ENCODE measurements around the gene CIROP.

CIROP gene

DNA sequence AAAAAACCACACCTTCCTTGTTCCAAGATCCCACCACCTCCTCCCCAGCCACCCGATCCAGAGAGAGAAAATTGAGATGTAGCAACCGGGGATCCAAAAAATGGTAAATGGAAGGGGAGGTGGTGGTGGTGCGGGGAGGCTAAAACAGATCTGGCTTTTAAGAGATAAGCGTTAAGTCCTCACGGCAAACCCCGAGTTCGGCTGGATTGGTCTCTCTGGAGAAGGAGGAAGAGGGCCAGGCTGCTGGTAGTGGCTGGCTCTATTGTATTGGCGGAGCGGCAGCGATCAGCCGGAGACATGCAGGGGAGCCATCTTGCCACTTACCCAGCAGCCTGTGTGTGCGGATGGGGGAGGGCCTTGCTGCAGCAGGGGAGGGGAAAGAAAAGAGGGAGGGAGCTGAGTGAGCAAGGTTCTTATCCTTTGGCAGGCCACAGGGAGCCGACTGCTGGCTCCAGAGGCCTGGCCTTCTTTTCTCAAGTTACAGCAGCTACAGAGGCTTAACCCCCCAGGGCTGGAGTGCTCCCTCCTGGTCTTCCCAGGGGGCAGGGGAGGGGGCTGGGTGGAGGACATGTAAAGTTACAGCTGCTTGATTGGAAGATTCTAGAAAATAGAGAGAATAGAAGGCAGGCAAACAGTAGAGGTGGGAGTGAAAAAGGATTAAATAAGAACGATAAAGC, 33.4 kb downstream of the CIROP start:
- H3K4me3 ChIP-seq (ENCODE audit: low read length) = peak overlapping the region; percentile 93
- no peaks in the 10 kb centered on the region for H3K9me3 ChIP-seq (ENCODE audit: low read length)
- H3K27me3 ChIP-seq (ENCODE audit: insufficient read depth, low read length) = no peaks in the 10 kb centered on the region
- no peak overlapping the region for H2AFZ ChIP-seq (ENCODE audit: low read depth, low read length)
- peaks cover 55% of the 10 kb centered on the region for H3K36me3 ChIP-seq (ENCODE audit: insufficient read depth, low read length)
- peaks cover 35% of the 10 kb centered on the region for H3K4me1 ChIP-seq (ENCODE audit: insufficient read depth, low read length)

DNA sequence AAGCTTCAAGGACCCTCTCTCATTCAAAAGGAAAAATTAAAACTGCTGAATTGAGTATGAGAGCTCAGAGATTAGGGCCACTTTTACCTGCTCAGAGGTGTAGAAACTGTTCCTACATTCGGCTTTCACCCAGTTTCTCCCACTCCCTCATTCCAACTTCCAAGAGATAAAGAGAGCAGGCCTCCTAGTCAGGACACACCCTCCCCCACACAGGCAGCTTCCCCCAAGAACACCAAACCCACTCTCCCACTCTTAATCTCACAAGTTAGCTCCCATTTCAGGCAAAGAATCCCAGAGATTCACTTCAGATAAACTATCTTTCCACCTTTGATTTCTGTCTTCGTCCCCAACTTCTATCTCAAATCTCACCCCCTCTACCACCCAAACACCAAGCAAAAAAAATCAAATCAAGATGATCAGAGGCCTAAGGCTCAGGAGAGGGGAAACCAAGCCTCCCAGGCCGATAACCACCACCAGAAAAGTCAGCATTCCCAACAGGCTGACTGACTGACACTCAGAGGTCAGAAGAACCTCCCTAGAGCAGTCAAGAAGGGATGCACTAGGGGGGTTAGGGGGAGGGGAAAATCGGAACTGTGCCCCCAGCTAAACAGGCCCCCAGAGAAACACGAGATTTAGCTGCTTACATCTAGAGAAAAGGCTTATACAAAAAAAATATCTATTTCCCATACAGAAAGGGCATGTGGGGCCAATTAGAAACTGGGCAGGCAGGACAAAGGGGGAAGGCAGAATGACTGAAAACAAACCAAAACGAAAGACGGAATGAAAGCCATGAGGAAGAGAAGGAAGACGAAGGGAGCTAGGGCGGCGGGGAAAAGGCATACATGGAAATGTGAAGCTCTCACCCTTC, 34.3 kb downstream of the CIROP start:
- Histone ChIP-seq H2AFZ (ENCODE audit: low read depth, low read length) (no peak overlapping the region), H3K4me3 (ENCODE audit: low read length) (peak overlapping the region; percentile 93), H3K4me1 (ENCODE audit: insufficient read depth, low read length) (peaks cover 35% of the 10 kb centered on the region), H3K36me3 (ENCODE audit: insufficient read depth, low read length) (peaks cover 56% of the 10 kb centered on the region), H3K9me3 (ENCODE audit: low read length) (no peaks in the 10 kb centered on the region), H3K27me3 (ENCODE audit: insufficient read depth, low read length) (no peaks in the 10 kb centered on the region)

DNA sequence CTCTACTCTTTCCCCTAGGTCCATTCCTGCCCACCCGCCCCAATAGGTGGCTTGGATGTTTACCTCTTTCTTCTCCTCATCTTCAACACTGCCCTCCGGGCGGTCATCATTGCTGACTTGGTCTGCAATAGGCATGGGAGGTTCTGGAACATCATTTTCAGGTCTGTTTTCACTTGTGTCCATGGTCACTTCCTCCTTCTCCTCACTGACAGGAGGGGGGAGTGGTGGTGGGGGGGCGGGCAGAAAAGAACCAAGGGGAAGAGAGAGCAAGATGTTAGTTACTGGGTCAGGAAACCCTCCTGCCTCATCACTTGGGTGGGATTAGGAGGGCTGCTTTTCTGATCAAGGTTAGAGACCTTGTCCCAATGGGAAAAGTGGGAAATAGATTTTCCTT, 35.4 kb downstream of the CIROP start:
- Histone ChIP-seq H2AFZ (ENCODE audit: low read depth, low read length) (no peak overlapping the region), H3K27me3 (ENCODE audit: insufficient read depth, low read length) (no peaks in the 10 kb centered on the region), H3K4me1 (ENCODE audit: insufficient read depth, low read length) (peaks cover 35% of the 10 kb centered on the region), H3K36me3 (ENCODE audit: insufficient read depth, low read length) (peaks cover 55% of the 10 kb centered on the region), H3K9me3 (ENCODE audit: low read length) (no peaks in the 10 kb centered on the region), H3K4me3 (ENCODE audit: low read length) (peak overlapping the region; percentile 21)

DNA sequence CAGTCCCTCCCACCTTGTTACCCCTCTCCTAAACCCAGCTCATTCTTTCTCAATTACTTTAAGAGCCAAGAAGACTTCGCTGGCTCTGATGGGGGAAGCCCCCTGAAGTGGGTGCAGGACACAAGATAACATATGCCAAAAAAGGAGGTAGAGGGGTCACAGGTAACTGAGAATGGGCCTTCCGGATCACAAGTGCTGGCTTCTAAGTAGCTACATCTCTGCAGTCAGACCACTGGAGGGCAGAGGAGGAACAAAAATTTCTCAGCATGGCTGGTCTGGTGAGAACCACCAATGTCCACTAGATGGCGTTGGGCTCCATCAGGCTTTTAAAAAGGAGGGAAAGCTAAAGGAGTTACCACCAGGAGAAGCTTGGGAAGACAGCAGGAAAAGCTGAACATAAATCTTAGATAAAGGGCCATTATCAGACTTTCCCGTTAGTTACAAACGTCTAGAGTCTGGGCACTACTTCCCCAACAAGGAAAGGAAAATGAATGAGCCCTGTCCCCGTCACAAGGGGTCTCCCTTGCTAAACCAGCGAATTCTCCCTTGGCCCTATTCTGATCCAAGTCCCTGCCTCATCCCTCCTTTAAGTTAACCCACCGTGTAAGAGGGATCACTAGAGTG, 35.9 kb downstream of the CIROP start:
- H3K4me3 ChIP-seq (ENCODE audit: low read length) = peak overlapping the region; percentile 28
- peaks cover 59% of the 10 kb centered on the region for H3K36me3 ChIP-seq (ENCODE audit: insufficient read depth, low read length)
- H3K4me1 ChIP-seq (ENCODE audit: insufficient read depth, low read length) = peaks cover 35% of the 10 kb centered on the region
- no peak overlapping the region for H2AFZ ChIP-seq (ENCODE audit: low read depth, low read length)
- no peaks in the 10 kb centered on the region for H3K27me3 ChIP-seq (ENCODE audit: insufficient read depth, low read length)
- H3K9me3 ChIP-seq (ENCODE audit: low read length) = no peaks in the 10 kb centered on the region

DNA sequence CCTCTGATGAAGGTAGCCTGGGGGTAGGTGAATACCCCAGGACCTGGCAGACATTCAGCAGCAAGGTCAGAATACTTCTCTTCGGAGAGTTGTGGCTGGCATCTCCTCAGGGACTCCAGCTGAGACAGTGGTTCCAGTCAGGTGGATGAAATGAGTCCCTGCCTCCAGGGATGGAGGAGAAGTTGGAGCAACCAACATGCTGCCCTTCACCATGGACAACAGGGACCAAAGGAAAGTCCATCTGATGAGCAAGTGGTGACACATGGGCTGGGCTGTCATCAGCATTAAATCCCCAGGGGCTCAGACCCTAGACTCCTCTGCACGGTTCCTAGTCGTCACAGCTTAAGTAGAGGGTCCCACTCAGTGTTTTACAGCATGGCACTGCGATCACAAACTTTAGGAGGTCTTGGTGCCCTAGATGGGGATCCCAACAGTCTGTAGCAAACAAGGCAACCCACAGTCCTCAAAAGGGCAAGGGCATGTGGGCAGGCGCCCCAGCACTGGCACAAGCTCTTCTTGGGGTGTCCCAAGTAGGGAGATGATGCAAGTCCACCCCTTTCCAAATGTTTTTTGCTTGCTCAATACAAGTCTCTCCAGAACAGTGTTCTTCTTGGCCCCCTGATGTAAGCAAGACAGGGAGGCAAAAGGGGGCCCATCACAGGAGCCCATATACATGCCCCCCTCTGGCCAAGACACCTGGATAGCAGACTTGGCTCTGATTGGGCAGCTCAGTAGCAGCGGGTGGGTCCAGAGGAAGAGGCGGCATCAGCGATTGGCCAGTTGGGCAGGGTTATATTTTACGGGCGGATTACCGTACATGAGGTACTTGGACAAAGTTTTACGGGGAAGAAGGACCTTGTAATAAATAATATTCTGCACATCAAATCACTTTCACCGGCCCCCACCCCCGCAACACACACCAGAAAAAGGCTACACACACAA, 36.7 kb downstream of the CIROP start:
- H3K36me3 ChIP-seq (ENCODE audit: insufficient read depth, low read length) = peaks cover 67% of the 10 kb centered on the region
- H3K27me3 ChIP-seq (ENCODE audit: insufficient read depth, low read length) = no peaks in the 10 kb centered on the region
- no peak overlapping the region for H2AFZ ChIP-seq (ENCODE audit: low read depth, low read length)
- peak overlapping the region; percentile 28 for H3K4me3 ChIP-seq (ENCODE audit: low read length)
- peaks cover 35% of the 10 kb centered on the region for H3K4me1 ChIP-seq (ENCODE audit: insufficient read depth, low read length)
- H3K9me3 ChIP-seq (ENCODE audit: low read length) = no peaks in the 10 kb centered on the region

DNA sequence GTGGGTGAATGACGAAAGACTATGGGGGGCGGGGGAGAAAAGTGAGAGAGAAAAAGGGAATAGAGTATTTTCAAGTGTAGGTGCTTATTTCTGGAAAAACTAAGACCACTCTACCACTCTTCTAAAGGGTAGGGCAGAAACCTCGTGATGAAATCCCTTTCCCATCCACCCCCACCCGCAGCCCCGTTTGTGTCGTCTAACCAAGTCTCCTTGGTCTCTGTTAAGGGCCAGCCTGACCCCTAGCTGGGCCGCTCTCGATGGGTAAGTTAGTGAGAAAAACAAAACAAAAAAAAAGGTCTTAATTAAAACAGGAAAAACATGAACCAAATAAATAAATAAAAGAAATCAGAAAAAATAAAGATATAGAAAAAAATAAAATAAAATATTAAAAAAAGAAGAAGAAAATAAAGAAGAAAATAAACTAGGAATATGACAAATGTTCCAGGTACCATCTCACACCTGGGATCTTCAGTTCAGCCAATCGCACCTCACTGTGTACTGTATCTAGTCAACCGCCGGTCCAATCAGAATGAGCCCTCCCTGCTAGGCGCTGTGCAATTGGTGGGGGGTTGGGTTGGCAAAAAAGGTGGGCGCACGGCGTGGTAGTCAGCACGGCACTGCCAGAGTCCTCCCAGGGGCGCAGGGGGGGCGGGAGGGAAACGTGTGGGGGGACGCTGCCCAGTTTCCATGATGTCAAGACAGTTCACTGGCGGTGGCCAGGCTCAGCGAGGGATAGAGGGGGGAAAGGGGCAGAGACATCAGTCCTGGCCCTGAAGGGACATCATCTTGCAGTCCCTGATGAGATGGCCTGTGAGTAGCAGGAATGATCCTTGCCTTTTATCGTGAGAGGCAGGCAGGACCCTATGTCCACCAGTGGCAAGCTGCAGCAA, 37.7 kb downstream of the CIROP start:
- no peak overlapping the region for H2AFZ ChIP-seq (ENCODE audit: low read depth, low read length)
- no peaks in the 10 kb centered on the region for H3K9me3 ChIP-seq (ENCODE audit: low read length)
- no peaks in the 10 kb centered on the region for H3K27me3 ChIP-seq (ENCODE audit: insufficient read depth, low read length)
- H3K4me3 ChIP-seq (ENCODE audit: low read length) = no peak overlapping the region
- peaks cover 32% of the 10 kb centered on the region for H3K4me1 ChIP-seq (ENCODE audit: insufficient read depth, low read length)
- H3K36me3 ChIP-seq (ENCODE audit: insufficient read depth, low read length) = peaks cover 69% of the 10 kb centered on the region

DNA sequence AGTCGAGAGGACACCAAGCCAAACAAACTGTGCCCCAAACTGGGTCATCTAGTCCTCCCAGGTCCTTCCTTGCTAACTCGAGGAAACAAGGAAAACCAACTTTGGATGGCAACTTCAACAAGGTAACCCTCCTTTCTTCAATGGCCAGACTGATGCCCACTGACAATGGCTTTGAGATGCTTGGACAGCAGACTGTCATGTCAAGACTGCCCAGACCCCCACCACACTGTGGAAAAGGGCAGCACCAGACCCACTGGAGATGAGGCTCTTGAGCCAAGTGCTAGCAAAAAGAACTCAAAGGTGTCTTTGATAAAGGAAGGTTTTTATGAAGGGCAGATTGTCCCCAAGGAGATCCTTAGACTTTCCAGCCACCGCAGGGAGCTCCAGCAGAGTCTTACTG, 38.4 kb downstream of the CIROP start:
- no peak overlapping the region for H2AFZ ChIP-seq (ENCODE audit: low read depth, low read length)
- no peak overlapping the region for H3K4me3 ChIP-seq (ENCODE audit: low read length)
- H3K36me3 ChIP-seq (ENCODE audit: insufficient read depth, low read length) = peaks cover 74% of the 10 kb centered on the region
- peaks cover 26% of the 10 kb centered on the region for H3K4me1 ChIP-seq (ENCODE audit: insufficient read depth, low read length)
- no peaks in the 10 kb centered on the region for H3K27me3 ChIP-seq (ENCODE audit: insufficient read depth, low read length)
- H3K9me3 ChIP-seq (ENCODE audit: low read length) = no peaks in the 10 kb centered on the region

DNA sequence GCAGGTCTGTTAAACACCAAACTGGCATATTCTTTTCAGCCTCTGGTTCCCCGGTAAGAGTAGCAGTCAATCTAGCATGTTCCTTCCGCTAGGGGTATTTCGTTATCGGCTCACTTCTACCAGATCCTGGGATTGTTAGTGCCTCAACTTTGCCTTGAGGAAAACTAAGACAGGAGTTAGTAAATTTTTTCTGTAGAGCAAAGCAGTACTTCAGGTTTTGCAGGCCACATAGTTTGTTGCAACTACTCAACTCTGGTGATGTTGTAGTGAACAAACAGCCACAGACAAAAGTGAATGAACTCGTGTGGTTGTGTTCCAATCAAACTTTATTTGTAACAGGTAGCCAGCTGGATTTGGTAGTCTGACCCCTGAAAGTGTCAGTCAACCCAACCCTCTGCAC, 41.2 kb downstream of the CIROP start:
- Histone ChIP-seq H3K27me3 (ENCODE audit: insufficient read depth, low read length) (no peaks in the 10 kb centered on the region), H3K4me3 (ENCODE audit: low read length) (no peak overlapping the region), H3K36me3 (ENCODE audit: insufficient read depth, low read length) (peaks cover 89% of the 10 kb centered on the region), H3K9me3 (ENCODE audit: low read length) (no peaks in the 10 kb centered on the region), H2AFZ (ENCODE audit: low read depth, low read length) (no peak overlapping the region), H3K4me1 (ENCODE audit: insufficient read depth, low read length) (peaks cover 8% of the 10 kb centered on the region)

DNA sequence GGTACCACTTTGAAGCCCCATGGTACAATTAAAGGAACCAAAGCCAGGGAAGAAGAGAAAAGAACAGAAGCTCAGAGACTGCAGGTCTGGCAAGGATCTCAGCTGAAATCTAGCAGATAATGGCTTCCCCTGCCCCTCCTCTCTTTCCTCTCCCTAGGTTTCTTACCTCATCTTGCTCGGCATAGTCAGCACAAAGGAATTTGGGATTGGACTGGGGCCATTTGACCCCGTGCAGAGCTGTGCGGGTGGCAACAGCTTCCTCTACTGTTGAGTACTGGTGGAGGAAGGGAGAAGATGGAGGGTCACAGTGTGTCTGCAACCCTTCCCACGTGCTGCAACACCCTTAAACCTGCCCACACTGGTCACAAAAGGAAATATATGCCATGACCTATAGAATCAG, 42.8 kb downstream of the CIROP start:
- Histone ChIP-seq H3K4me3 (ENCODE audit: low read length) (no peak overlapping the region), H2AFZ (ENCODE audit: low read depth, low read length) (no peak overlapping the region), H3K9me3 (ENCODE audit: low read length) (no peaks in the 10 kb centered on the region), H3K27me3 (ENCODE audit: insufficient read depth, low read length) (no peaks in the 10 kb centered on the region), H3K36me3 (ENCODE audit: insufficient read depth, low read length) (peaks cover 77% of the 10 kb centered on the region), H3K4me1 (ENCODE audit: insufficient read depth, low read length) (peaks cover 4% of the 10 kb centered on the region)

DNA sequence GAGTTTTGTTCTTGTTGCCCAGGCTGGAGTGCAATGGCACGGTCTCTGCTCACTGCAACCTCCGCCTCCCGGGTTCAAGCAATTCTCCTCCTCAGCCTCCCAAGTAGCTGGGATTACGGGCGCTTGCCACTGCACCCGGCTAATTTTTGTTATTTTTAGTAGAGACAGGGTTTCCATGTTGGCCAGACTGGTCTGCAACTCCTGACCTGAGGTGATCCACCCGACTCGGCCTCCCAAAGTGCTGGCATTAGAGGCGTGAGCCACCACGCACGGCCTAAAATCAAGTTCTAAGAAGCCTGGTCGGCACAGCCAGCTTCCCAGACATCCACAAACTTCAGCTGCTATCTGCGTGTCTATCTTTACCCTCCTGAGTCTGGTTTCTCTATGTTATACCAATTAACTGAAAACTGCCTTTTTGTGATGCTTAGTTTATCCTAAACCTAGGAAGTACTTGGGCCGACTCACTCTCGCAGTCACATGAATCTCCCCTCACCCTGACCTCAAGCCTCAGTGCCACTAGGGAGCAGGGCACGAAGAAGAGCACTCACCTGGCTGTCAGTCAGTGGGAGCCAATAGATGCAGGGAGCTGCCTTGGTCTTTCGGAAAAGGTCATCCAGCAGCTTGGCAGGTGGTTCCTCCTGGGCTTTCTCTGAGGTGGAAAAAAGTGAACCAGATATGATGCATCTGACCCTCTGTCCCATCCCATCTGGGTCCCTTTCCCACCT, 44.1 kb downstream of the CIROP start:
- peaks cover 16% of the 10 kb centered on the region for H3K4me1 ChIP-seq (ENCODE audit: insufficient read depth, low read length)
- H3K9me3 ChIP-seq (ENCODE audit: low read length) = no peaks in the 10 kb centered on the region
- H3K36me3 ChIP-seq (ENCODE audit: insufficient read depth, low read length) = peaks cover 65% of the 10 kb centered on the region
- H3K4me3 ChIP-seq (ENCODE audit: low read length) = no peak overlapping the region
- H3K27me3 ChIP-seq (ENCODE audit: insufficient read depth, low read length) = no peaks in the 10 kb centered on the region
- H2AFZ ChIP-seq (ENCODE audit: low read depth, low read length) = no peak overlapping the region

DNA sequence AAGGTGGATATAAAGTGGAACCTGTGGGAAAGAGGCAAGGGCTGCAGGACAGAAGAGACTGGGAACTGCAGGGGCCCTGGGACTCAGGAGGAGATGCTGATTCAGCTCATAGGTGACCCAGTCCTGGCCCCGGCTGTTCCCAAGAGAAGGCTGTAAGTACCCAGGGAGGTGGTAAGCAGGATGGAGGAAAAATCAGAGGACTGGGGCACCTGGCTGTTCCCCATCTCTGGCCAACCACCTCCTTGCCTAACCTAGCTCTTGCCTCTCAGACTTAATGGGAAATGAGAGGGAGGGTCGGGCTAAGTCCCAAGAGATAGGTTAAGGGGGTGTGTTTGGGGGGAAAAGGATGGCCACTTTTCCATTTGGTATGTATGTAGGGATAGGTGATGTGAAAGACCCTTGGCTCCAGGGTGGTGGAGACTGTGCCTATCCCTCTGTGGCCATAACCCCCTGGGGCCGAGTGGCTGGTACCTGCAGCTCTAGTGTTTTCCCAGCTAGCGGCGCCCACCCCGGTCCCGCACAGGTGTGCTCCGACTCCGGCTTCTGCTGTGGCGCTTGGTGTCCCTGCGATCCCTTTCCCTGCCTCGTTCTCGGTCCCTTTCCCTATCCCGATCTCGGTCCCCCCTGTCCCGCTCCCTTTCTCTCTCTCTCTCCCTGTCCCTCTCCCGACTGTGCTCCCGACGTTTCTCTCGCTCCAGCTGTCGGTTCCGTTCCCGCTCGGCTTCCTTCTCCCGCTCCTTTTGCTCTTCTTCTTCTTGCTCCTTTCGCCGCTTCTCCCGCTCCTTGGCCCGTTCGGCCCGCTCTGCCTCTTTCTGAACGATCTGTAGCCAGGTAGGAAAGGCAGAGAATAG, 45.9 kb downstream of the CIROP start:
- peaks cover 16% of the 10 kb centered on the region for H3K4me1 ChIP-seq (ENCODE audit: insufficient read depth, low read length)
- H3K27me3 ChIP-seq (ENCODE audit: insufficient read depth, low read length) = no peaks in the 10 kb centered on the region
- peaks cover 52% of the 10 kb centered on the region for H3K36me3 ChIP-seq (ENCODE audit: insufficient read depth, low read length)
- no peaks in the 10 kb centered on the region for H3K9me3 ChIP-seq (ENCODE audit: low read length)
- H2AFZ ChIP-seq (ENCODE audit: low read depth, low read length) = no peak overlapping the region
- H3K4me3 ChIP-seq (ENCODE audit: low read length) = no peak overlapping the region
